ENCODE measurements around the gene DYNLT4.

Gene DYNLT4

DNA sequence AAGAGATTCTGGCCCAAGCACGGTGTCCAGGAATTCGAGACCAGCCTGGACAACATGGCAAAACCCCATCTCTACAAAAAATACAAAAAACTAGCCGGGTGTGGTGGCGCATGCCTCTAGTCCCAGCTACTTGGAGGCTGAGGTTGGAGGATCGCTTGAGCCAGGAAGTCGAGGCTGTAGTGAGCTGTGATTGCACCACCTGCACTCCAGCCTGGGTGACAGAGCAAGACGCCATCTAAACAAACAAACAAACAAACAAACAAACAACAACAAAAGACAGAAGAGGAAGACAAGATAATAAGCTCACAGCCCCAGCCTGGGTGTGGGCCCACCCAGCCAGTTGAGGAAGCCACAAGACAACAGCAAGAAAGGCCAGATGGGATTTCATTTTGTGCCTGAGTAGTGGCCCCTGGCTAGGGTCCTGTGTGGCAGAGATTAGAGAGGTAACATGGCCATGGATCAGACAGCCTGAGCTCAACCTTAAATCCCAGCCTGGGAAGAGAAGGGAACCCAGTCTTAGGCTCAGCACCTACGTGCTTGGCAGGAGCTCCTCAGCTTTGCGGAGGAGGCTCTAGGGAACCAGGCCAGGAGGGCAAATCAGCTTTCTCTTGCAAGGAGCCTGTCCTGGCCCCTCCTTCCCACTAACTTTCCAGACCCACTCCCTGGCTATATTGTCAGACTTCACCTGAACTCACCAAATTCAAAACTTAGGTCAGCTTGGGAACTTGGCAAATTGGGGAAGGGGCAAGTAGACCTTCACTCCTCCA, 14.2 kb downstream of the DYNLT4 start:
- TF ChIP-seq, protein P1, sequence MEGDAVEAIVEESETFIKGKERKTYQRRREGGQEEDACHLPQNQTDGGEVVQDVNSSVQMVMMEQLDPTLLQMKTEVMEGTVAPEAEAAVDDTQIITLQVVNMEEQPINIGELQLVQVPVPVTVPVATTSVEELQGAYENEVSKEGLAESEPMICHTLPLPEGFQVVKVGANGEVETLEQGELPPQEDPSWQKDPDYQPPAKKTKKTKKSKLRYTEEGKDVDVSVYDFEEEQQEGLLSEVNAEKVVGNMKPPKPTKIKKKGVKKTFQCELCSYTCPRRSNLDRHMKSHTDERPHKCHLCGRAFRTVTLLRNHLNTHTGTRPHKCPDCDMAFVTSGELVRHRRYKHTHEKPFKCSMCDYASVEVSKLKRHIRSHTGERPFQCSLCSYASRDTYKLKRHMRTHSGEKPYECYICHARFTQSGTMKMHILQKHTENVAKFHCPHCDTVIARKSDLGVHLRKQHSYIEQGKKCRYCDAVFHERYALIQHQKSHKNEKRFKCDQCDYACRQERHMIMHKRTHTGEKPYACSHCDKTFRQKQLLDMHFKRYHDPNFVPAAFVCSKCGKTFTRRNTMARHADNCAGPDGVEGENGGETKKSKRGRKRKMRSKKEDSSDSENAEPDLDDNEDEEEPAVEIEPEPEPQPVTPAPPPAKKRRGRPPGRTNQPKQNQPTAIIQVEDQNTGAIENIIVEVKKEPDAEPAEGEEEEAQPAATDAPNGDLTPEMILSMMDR (IDR thresholded peaks at IDR 0.05; ENCODE audit: low read depth, low read length, missing control alignments): no peak
- in situ Hi-C loops (cut with HindIII; ENCODE audit: low sequenced_read_pairs): no loop called here
- H3K4me3 ChIP-seq (ENCODE audit: low read depth, low read length): no peak overlapping the region
- no peak for DNase-seq (ENCODE audit: low read depth)

DNA sequence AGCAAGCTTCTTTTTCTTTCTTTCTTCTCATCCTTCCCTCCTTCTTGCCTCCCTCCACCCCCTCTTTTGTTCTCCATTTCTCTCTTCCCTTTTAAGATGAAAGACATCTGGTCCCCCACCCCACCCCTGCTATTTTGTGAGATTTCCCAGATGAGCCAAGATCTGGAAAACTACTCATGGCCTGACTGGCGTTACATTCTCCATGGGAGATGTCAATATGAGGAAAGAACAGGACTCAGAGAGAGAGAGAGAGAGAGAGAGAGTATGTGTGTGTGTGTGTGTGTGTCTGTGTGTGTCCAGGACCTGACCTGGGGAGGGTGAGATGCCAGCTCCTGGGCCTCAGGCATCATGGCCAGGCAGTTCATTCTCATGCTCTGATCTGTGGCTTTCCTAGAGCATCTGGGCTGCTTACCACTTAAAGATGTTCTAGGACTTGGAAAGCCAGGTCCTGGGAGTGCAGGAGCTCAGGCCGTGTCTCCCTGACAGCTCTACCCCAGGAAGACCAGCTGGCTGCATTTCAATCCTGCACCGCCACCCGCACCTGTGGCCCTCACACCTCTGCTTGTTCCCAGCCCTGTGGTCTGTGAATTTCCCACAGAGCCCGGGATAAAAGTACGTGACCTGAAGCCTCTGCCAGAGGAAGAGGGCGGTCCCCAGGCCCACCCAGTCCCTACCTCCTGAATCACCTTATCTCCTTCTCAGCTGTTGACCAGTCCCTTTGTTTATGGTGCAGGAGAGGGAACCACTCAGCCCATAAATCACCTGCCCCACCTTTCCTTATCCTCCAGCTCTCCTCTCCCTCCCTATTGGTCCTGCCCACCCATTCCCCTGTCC, 16.0 kb downstream of the DYNLT4 start:
- no peak for DNase-seq (ENCODE audit: low read depth)
- TF ChIP-seq, protein P1 (IDR thresholded peaks at IDR 0.05; ENCODE audit: low read depth, low read length, missing control alignments): no peak
- no peak overlapping the region for H3K4me3 ChIP-seq (ENCODE audit: low read depth, low read length)
- in situ Hi-C loops (cut with HindIII; ENCODE audit: low sequenced_read_pairs): no loop called here

DNA sequence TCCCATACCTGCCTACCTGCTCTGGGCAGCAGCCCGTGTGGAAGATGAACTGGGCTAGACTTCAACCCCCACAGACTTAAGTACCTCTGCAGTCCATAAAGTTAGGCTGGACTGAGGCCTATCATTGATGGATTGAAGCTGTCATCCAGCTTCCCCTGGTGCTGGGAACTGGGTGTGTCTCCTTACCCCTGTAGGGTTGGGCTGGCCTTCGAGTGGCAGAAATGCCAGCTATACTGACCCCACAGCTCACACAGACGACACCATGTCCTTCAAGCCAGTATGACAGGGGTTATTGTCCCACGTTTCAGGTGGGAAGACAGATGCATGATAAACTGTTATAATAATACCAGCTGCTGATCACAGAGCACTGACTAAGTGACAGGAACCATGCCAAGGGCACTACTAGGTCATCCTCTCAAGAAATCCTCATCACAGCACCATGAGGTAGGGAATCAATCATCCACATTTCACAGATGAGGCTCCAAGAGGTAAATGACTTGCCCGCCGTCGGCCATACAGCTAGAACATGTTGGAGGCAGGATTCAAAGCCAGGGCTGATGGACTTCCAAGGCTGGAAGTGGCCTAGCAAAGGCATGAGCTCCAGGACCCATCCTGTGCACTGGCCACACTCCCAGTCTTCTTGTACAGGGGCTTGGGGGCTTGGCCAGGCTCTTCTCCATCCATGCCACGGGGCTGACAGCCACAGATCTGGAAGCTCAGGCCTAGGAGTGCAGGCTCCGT, 18.9 kb downstream of the DYNLT4 start, which contains the start of gene BEST4:
BEST4 (minus strand) TSS at position 51 of the 741 bp plus-strand sequence. CDS start 465 bp downstream, outside the sequence.
- in situ Hi-C loops (cut with HindIII; ENCODE audit: low sequenced_read_pairs): no loop called here
- no peak within 1 kb of the TSS for H3K4me3 ChIP-seq (ENCODE audit: low read depth, low read length)
- TF ChIP-seq, protein P1 (IDR thresholded peaks at IDR 0.05; ENCODE audit: low read depth, low read length, missing control alignments): no peak
- DNase-seq (ENCODE audit: low read depth): no peak

DNA sequence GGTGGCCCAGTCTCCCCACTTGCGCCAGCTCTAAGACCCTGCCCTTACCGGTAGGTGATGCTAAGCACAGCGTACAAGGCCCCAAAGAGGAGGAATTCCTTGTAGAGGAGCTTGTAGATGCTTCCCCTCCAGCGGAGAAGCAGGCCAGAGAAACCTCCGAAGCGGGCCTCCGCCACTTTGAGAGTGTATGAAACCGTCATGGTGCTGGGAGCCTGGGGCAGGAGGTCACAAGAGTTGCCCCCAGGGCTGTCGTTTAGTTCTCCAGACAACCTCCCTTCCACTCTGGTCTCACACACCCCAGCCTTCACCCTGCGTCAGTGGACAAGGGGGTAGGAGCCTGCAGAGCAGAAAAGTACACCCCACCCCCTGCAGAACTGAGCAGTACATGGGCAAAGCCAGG, 19.6 kb downstream of the DYNLT4 start:
- no peak overlapping the region for H3K4me3 ChIP-seq (ENCODE audit: low read depth, low read length)
- TF ChIP-seq, protein P1 (IDR thresholded peaks at IDR 0.05; ENCODE audit: low read depth, low read length, missing control alignments): no peak
- DNase-seq (ENCODE audit: low read depth): no peak
- in situ Hi-C loops (cut with HindIII; ENCODE audit: low sequenced_read_pairs): no loop called here

DNA sequence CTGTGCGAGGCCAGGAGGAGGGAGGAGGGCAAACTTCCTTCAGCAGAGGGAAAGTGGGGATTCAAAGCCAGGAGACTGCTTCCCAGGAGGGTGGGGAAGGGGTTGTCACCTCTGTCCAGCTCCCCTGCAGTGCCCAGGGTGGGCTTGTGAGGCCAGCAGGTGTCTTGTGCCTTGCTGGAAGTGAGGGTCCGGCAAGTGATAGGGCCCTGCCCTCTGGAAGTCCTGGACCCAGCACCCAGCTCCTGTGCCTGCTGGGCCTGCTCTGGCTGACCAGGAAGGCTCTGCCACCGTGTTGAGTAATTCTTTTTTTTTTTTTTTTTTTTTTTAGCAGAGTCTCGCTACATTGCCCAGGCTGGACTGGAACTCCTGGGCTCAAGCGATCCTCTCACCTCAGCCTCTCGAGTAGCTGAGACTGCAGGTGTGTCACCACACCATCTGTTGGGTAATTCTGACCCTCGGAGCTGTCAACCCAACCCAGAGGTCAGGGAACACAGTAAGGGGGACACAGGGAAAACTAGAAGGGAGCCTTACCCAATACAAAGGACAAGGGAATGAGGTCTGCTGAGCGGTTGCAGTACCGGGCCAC, 20.2 kb downstream of the DYNLT4 start:
- H3K4me3 ChIP-seq (ENCODE audit: low read depth, low read length): no peak overlapping the region

More for the DNA sequence above, 20.2 kb downstream of the DYNLT4 start:
- DNase-seq (ENCODE audit: low read depth): no peak
- in situ Hi-C loops (cut with HindIII; ENCODE audit: low sequenced_read_pairs): no loop called here
- TF ChIP-seq, protein P1 (IDR thresholded peaks at IDR 0.05; ENCODE audit: low read depth, low read length, missing control alignments): no peak
